SK-N-SH treated with all-trans-retinoic acid at 6 μM for 48 hours (cell line): ENCODE results near the gene ZHX3.

Experiments used
- ARNTL ChIP-seq: fragments of 450-650 bp; formaldehyde crosslinking; IDR thresholded peaks from 2 replicates; pipeline ENCODE4 v1.5.0; 2020; ENCODE audit warnings: low read depth, mild to moderate bottlenecking, moderate library complexity, borderline replicate concordance
- GLIS3 ChIP-seq: fragments of 250-450 bp; sonication (Bioruptor Pico); IDR thresholded peaks from 2 replicates; pipeline ENCODE4 v1.5.0; 2020; ENCODE audit warnings: mild to moderate bottlenecking, moderate library complexity
- OSR1 ChIP-seq: fragments of 250-450 bp; sonication (Bioruptor Pico); IDR thresholded peaks from 2 replicates; pipeline ENCODE4 v1.8.0; 2022; ENCODE audit warnings: moderate library complexity, mild to moderate bottlenecking, inconsistent platforms
- PPARA ChIP-seq: fragments of 250-450 bp; sonication (Bioruptor Pico); IDR thresholded peaks from 2 replicates; pipeline ENCODE4 v1.5.0; 2020; ENCODE audit warnings: mild to moderate bottlenecking, borderline replicate concordance
- SNAI2 ChIP-seq: fragments of 250-450 bp; sonication (Bioruptor Pico); IDR thresholded peaks from 2 replicates; pipeline ENCODE4 v1.5.0; 2020; ENCODE audit warnings: mild to moderate bottlenecking, moderate library complexity
- ZFP3 ChIP-seq: fragments of 250-450 bp; sonication (Bioruptor Pico); IDR thresholded peaks from 2 replicates; pipeline ENCODE4 v1.5.0; 2020; ENCODE audit warnings: mild to moderate bottlenecking, moderate library complexity
- ZFP30 ChIP-seq: fragments of 450-650 bp; formaldehyde crosslinking; IDR thresholded peaks from 2 replicates; pipeline ENCODE4 v1.5.0; 2022; ENCODE audit warnings: mild to moderate bottlenecking, moderate library complexity
- ZNF8 ChIP-seq: fragments of 450-650 bp; formaldehyde crosslinking; IDR thresholded peaks from 2 replicates; pipeline ENCODE4 v1.5.0; 2020; ENCODE audit warnings: mild to moderate bottlenecking, moderate library complexity
- TF ChIP-seq, protein P1 (sequence below): fragments of 250-450 bp; sonication (Bioruptor Pico); IDR thresholded peaks from 2 replicates; pipeline ENCODE4 v1.5.1; 2020; ENCODE audit warnings: low read depth, mild to moderate bottlenecking, moderate library complexity
- TF ChIP-seq, protein P2 (sequence below): fragments of 250-450 bp; sonication (Bioruptor Pico); IDR thresholded peaks from 2 replicates; pipeline ENCODE4 v1.8.0; 2020; ENCODE audit warnings: mild to moderate bottlenecking, moderate library complexity, borderline replicate concordance

DNA sequence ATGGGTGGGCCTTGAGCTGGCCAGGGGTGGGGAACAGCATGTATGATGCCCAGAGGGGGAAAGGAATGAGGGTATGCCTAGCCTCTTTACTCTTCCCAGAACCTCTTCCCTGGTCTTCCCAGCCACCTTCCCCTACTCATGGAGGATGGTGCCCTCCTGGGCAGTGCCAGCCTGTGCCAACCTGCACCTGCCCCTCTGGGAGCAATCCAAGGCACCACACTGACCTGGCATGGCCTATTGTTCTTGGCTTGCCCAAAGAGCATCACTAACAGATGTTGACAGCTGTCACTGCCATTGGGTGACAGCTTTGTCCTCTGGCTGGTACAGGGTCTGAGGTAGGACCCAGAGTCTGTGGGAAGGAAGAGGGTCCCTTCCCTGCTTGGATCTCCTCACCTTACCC, 36.0 kb upstream of the ZHX3 start:
- TF ChIP-seq GLIS3 (CRISPR knock-in tag): no peak
- no peak for TF ChIP-seq ZNF8 (CRISPR knock-in tag)
- TF ChIP-seq OSR1: no peak
- TF ChIP-seq, protein P1, sequence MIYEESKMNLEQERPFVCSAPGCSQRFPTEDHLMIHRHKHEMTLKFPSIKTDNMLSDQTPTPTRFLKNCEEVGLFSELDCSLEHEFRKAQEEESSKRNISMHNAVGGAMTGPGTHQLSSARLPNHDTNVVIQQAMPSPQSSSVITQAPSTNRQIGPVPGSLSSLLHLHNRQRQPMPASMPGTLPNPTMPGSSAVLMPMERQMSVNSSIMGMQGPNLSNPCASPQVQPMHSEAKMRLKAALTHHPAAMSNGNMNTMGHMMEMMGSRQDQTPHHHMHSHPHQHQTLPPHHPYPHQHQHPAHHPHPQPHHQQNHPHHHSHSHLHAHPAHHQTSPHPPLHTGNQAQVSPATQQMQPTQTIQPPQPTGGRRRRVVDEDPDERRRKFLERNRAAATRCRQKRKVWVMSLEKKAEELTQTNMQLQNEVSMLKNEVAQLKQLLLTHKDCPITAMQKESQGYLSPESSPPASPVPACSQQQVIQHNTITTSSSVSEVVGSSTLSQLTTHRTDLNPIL (CRISPR knock-in tag): no peak
- no peak for TF ChIP-seq ZFP30
- no peak for TF ChIP-seq SNAI2 (CRISPR knock-in tag)
- TF ChIP-seq ARNTL: no peak
- TF ChIP-seq ZFP3 (CRISPR knock-in tag): no peak
- TF ChIP-seq, protein P2, sequence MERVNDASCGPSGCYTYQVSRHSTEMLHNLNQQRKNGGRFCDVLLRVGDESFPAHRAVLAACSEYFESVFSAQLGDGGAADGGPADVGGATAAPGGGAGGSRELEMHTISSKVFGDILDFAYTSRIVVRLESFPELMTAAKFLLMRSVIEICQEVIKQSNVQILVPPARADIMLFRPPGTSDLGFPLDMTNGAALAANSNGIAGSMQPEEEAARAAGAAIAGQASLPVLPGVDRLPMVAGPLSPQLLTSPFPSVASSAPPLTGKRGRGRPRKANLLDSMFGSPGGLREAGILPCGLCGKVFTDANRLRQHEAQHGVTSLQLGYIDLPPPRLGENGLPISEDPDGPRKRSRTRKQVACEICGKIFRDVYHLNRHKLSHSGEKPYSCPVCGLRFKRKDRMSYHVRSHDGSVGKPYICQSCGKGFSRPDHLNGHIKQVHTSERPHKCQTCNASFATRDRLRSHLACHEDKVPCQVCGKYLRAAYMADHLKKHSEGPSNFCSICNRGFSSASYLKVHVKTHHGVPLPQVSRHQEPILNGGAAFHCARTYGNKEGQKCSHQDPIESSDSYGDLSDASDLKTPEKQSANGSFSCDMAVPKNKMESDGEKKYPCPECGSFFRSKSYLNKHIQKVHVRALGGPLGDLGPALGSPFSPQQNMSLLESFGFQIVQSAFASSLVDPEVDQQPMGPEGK (CRISPR knock-in tag): no peak
- no peak for TF ChIP-seq PPARA (CRISPR knock-in tag)
